Measurements from ENCODE around the gene EPHA5. TPM values are rescaled to one million over a fixed set of nuclear protein-coding genes. Genes with fewer than 3 reads are reported as not detected.

EPHA5 gene
- total RNA-seq, 1 experiment from 2014 or later, result not detected

DNA sequence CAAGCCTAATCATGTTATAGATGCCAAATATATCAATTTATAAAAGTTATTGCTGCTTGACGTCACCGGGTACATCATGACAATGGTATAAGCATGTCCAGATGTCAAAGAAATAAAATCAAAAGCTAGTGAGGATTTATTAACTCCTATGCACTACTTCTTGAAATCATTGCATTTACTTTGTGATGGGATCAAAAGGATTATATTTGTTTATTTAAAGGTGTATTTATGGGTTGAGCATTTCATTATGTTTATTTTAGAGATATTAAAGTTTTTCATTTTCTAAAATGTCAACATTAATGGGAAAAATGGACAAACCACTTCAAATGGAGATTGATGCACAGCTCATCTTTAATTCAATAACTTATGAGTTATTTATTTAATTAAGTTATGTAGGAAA is 277.8 kb downstream of the EPHA5 start:
- no peak overlapping the region for H2BK5ac ChIP-seq (ENCODE audit: insufficient read length, low read length)
- H3K23ac ChIP-seq (ENCODE audit: insufficient read length, low read depth, low read length), result no peak overlapping the region
- no peaks in the 10 kb centered on the region for H3K27me3 Mint-ChIP-seq (ENCODE audit: low read depth)
- no peaks in the 10 kb centered on the region for H4K20me1 ChIP-seq (ENCODE audit: control insufficient read depth, insufficient read depth, insufficient read length)
- no peak overlapping the region for H3K56ac ChIP-seq (ENCODE audit: insufficient read length, low read depth, low read length)
- no peak overlapping the region for H3K27ac ChIP-seq (ENCODE audit: insufficient read length, low read depth, low read length)
- H2BK15ac ChIP-seq (ENCODE audit: low read depth, low read length), result no peak overlapping the region
- H3K9me3 Mint-ChIP-seq, result peaks cover 0 to 5% of the 10 kb centered on the region in 2 experiments; a peak in 2 of 5 replicates
- H3K4me2 ChIP-seq (ENCODE audit: insufficient read depth, insufficient read length, low read length), result no peak overlapping the region
- H3K4ac ChIP-seq (ENCODE audit: low read depth, low read length), result no peak overlapping the region
- no peak overlapping the region for H2BK120ac ChIP-seq (ENCODE audit: low read depth, low read length, poor library complexity, severe bottlenecking)
- no peaks in the 10 kb centered on the region for H3K4me1 Mint-ChIP-seq
- H3K36me3 Mint-ChIP-seq (ENCODE audit: insufficient read depth in 1 of 3, low read depth in 3 of 3), result peaks cover 0 to 3% (median 0%) of the 10 kb centered on the region in 3 experiments; a peak in 1 of 7 replicates
- H3T11ph ChIP-seq (ENCODE audit: low read length), result no peak overlapping the region
- no peak overlapping the region for H3K18ac ChIP-seq (ENCODE audit: insufficient read length, low read depth, low read length)
- H3K27ac Mint-ChIP-seq, result no peak overlapping the region
- no peaks in the 10 kb centered on the region for H3K27me3 ChIP-seq (ENCODE audit: insufficient read depth, low read length)
- H3K79me1 ChIP-seq (ENCODE audit: insufficient read depth, low read depth, low read length, poor library complexity, severe bottlenecking), result no peaks in the 10 kb centered on the region
- H3K79me2 ChIP-seq (ENCODE audit: insufficient read depth, low read length), result no peaks in the 10 kb centered on the region
- H4K8ac ChIP-seq (replicated peaks; ENCODE audit: insufficient read length, low read depth, low read length), result no peak overlapping the region
- H2AFZ ChIP-seq (ENCODE audit: low read length), result no peak overlapping the region
- H3K9ac ChIP-seq (ENCODE audit: extremely low read depth, insufficient read length, low read length), result no peak overlapping the region
- no CpG with 5 or more reads among the region's 2 CpGs for WGBS (ENCODE audit: extremely low coverage, insufficient read length, low lambda C conversion rate)
- no peak overlapping the region for H3K4me3 Mint-ChIP-seq
- no peaks in the 10 kb centered on the region for H3K23me2 ChIP-seq (ENCODE audit: insufficient read length, low read depth, low read length, poor library complexity, severe bottlenecking)
- H2BK20ac ChIP-seq (ENCODE audit: low read depth, low read length, poor library complexity, severe bottlenecking), result no peak overlapping the region
- no peak overlapping the region for H4K5ac ChIP-seq (ENCODE audit: insufficient read length, low read depth, low read length)
- no peak overlapping the region for H2AK5ac ChIP-seq (ENCODE audit: insufficient read length, low read length)
- no peak overlapping the region for H3K14ac ChIP-seq (ENCODE audit: insufficient read depth, low read length)
- no peak overlapping the region for H4K91ac ChIP-seq (ENCODE audit: insufficient read length, low read depth, low read length)
- DNase-seq, result no peak
- no peaks in the 10 kb centered on the region for H3K9me3 ChIP-seq (ENCODE audit: control insufficient read depth, low read depth, low read length)
- H3K4me1 ChIP-seq (ENCODE audit: insufficient read depth, low read length), result no peaks in the 10 kb centered on the region
- TF ChIP-seq, protein P1, sequence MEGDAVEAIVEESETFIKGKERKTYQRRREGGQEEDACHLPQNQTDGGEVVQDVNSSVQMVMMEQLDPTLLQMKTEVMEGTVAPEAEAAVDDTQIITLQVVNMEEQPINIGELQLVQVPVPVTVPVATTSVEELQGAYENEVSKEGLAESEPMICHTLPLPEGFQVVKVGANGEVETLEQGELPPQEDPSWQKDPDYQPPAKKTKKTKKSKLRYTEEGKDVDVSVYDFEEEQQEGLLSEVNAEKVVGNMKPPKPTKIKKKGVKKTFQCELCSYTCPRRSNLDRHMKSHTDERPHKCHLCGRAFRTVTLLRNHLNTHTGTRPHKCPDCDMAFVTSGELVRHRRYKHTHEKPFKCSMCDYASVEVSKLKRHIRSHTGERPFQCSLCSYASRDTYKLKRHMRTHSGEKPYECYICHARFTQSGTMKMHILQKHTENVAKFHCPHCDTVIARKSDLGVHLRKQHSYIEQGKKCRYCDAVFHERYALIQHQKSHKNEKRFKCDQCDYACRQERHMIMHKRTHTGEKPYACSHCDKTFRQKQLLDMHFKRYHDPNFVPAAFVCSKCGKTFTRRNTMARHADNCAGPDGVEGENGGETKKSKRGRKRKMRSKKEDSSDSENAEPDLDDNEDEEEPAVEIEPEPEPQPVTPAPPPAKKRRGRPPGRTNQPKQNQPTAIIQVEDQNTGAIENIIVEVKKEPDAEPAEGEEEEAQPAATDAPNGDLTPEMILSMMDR (conservative IDR thresholded peaks at IDR 0.05), result no peak
- H2BK12ac ChIP-seq (ENCODE audit: insufficient read length, low read depth, low read length), result no peak overlapping the region
